ENCODE results near the gene OSBPL7. TPM values are rescaled to one million over a fixed set of nuclear protein-coding genes. Genes with fewer than 3 reads are reported as not detected.

OSBPL7 gene
- total and polyA plus RNA-seq, 4 donors: 0.51 to 2.4 (median 1.4) TPM

- Histone ChIP-seq H3K9ac (ENCODE audit: low read depth in 1 of 2, low read length in 2 of 2) (peak within 1 kb of the TSS; percentile 64 to 76), H3K36me3 (ENCODE audit: control insufficient read depth in 4 of 4, insufficient read depth in 3 of 4, low read depth in 1 of 4, low read length in 3 of 4) (peaks cover 0 to 13% (median 3%) of the 10 kb centered on the region in 4 donors), H3K4me3 (ENCODE audit: low read depth in 1 of 3, low read length in 3 of 3) (peak within 1 kb of the TSS; percentile 79 to 87 (median 84)), H3K27ac (ENCODE audit: low read depth in 1 of 2, low read length in 2 of 2) (peak within 1 kb of the TSS; percentile 72), H3K9me3 (ENCODE audit: control insufficient read depth in 4 of 4, low read length in 3 of 4) (no peaks in the 10 kb centered on the region), H3K4me1 (ENCODE audit: control insufficient read depth in 4 of 4, insufficient read depth in 4 of 4, low read length in 3 of 4) (peaks cover 8 to 37% (median 27%) of the 10 kb centered on the region in 4 donors), H3K27me3 (ENCODE audit: control insufficient read depth in 4 of 4, insufficient read depth in 4 of 4, low read length in 3 of 4) (no peaks in the 10 kb centered on the region)
- WGBS: under 1% methylated on average over 55 of the region's 55 CpGs
- peak; percentile 94 for DNase-seq (ENCODE audit: low spot score)
- TF ChIP-seq REST (IDR thresholded peaks at IDR 0.05) (peak; percentile 61), TAF1 (conservative IDR thresholded peaks at IDR 0.05) (no peak), GABPA (IDR thresholded peaks at IDR 0.05 in 1 of 2, conservative IDR thresholded peaks at IDR 0.05 in 1 of 2) (peak in 1 of 2 donors; percentile 63), SP1 (IDR thresholded peaks at IDR 0.05) (peak; percentile 60), RAD21 (IDR thresholded peaks at IDR 0.05) (peak; percentile 94 to 98), EGR1 (IDR thresholded peaks at IDR 0.05; ENCODE audit: low read depth in 2 of 2) (no peak), RXRA (IDR thresholded peaks at IDR 0.05) (peak; percentile 61 to 76), FOXA2 (IDR thresholded peaks at IDR 0.05) (no peak), HNF4A (conservative IDR thresholded peaks at IDR 0.05) (peak; percentile 51 to 64), NR2F2 (IDR thresholded peaks at IDR 0.05) (peak; percentile 78), FOXA1 (IDR thresholded peaks at IDR 0.05) (no peak), YY1 (IDR thresholded peaks at IDR 0.05) (peak; percentile 70)
- TF ChIP-seq, protein P1, sequence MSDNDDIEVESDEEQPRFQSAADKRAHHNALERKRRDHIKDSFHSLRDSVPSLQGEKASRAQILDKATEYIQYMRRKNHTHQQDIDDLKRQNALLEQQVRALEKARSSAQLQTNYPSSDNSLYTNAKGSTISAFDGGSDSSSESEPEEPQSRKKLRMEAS (IDR thresholded peaks at IDR 0.05): peak; percentile 9
- TF ChIP-seq, protein P2, sequence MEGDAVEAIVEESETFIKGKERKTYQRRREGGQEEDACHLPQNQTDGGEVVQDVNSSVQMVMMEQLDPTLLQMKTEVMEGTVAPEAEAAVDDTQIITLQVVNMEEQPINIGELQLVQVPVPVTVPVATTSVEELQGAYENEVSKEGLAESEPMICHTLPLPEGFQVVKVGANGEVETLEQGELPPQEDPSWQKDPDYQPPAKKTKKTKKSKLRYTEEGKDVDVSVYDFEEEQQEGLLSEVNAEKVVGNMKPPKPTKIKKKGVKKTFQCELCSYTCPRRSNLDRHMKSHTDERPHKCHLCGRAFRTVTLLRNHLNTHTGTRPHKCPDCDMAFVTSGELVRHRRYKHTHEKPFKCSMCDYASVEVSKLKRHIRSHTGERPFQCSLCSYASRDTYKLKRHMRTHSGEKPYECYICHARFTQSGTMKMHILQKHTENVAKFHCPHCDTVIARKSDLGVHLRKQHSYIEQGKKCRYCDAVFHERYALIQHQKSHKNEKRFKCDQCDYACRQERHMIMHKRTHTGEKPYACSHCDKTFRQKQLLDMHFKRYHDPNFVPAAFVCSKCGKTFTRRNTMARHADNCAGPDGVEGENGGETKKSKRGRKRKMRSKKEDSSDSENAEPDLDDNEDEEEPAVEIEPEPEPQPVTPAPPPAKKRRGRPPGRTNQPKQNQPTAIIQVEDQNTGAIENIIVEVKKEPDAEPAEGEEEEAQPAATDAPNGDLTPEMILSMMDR (IDR thresholded peaks at IDR 0.05; ENCODE audit: low read depth, low read length, missing input control): peak; percentile 93
Observed at GRCh38 chr17:47840742-47841487, 19.3 kb upstream of the OSBPL7 start, which contains the start of gene SCRN2. Gene SCRN2 (minus strand): TSS chr17:47841273. CDS start chr17:47840843, 430 bp downstream.

- no peak for DNase-seq (ENCODE audit: low spot score)
- 40% methylated on average over 17 of the region's 17 CpGs for WGBS
- H3K4me1 ChIP-seq (ENCODE audit: control insufficient read depth in 4 of 4, insufficient read depth in 4 of 4, low read length in 3 of 4): peaks cover 8 to 37% (median 27%) of the 10 kb centered on the region in 4 donors
Observed at GRCh38 chr17:47840001-47840741, 18.6 kb upstream of the OSBPL7 start.

More at GRCh38 chr17:47840001-47840741, 18.6 kb upstream of the OSBPL7 start:
- TF ChIP-seq HNF4A (conservative IDR thresholded peaks at IDR 0.05) (peak; percentile 12 to 22), RAD21 (IDR thresholded peaks at IDR 0.05) (no peak)
- Histone ChIP-seq H3K4me3 (ENCODE audit: low read depth in 1 of 3, low read length in 3 of 3) (peak overlapping the region; percentile 79 to 87 (median 84)), H3K36me3 (ENCODE audit: control insufficient read depth in 4 of 4, insufficient read depth in 3 of 4, low read depth in 1 of 4, low read length in 3 of 4) (peaks cover 0 to 15% (median 4%) of the 10 kb centered on the region in 4 donors), H3K27me3 (ENCODE audit: control insufficient read depth in 4 of 4, insufficient read depth in 4 of 4, low read length in 3 of 4) (no peaks in the 10 kb centered on the region), H3K9ac (ENCODE audit: low read depth in 1 of 2, low read length in 2 of 2) (peak overlapping the region; percentile 64 to 76), H3K9me3 (ENCODE audit: control insufficient read depth in 4 of 4, low read length in 3 of 4) (no peaks in the 10 kb centered on the region), H3K27ac (ENCODE audit: low read depth in 1 of 2, low read length in 2 of 2) (no peak overlapping the region)

All from liver (tissue), 9 donors.